CD4-positive, alpha-beta T cell treated with Interleukin-6 for 4 hours (primary cell): ENCODE measurements around the gene SLC45A3.

ENCODE experiments used
- DNase-seq: peaks from one replicate; pipeline ENCODE4 v3.0.0-alpha.2; 2020; ENCODE audit warnings: mixed read lengths

SLC45A3 gene

GRCh38 chr1:205700865-205701401 is 20.6 kb upstream of the SLC45A3 start:
- no peak for DNase-seq

GRCh38 chr1:205699416-205699815 is 19.1 kb upstream of the SLC45A3 start:
- no peak for DNase-seq

DNA sequence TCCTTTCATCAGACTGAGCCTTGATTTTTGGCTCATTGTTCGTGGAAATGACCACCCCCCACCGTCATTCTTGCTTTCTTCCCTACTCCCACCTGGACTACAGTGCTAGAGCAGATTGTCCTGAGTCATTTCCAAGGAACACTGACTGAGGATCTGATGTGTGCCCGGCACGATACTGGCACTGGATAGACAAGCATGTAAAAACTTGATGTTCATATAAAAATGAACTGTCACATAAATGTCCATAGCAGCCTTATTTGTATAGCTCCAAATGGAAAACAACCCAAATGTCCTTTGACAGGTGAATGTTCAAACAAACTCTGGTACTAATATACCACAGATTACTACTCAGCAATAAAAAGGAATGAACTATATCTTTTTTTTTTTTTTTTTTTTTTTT is 18.6 kb upstream of the SLC45A3 start:
- no peak for DNase-seq

GRCh38 chr1:205693421-205693991 is 13.2 kb upstream of the SLC45A3 start:
- no peak for DNase-seq

DNA sequence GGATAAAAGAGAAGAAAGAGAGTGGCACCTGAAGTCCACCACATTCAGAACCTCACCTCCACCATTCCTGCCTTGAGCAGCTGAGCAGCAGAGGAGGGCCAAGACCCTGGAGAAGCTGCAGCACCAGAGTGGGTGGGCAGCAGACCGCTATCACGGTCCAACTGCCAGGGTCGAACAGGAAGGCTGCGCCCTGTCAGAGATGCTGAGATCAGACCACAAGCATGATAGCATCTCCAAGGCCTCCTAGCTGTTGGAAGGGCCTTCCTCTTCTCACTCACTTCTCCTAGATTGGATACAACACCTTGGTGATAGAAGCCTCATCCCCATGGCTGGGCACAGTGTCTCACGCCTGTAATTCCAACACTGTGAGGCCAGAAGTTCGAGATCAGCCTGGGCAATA is 12.1 kb upstream of the SLC45A3 start:
- no peak for DNase-seq

- no peak for DNase-seq
Observed at GRCh38 chr1:205690122-205690756, 9.9 kb upstream of the SLC45A3 start.

- no peak for DNase-seq
Observed at GRCh38 chr1:205689479-205689878, 9.2 kb upstream of the SLC45A3 start.

- no peak for DNase-seq
Observed at GRCh38 chr1:205688171-205689080, 8.1 kb upstream of the SLC45A3 start.

- no peak for DNase-seq
Observed at GRCh38 chr1:205687242-205687641, 6.9 kb upstream of the SLC45A3 start.

GRCh38 chr1:205681364-205681763 is 1.1 kb upstream of the SLC45A3 start:
- no peak for DNase-seq

GRCh38 chr1:205678286-205679111 is 1.8 kb downstream of the SLC45A3 start:
- DNase-seq = no peak

DNA sequence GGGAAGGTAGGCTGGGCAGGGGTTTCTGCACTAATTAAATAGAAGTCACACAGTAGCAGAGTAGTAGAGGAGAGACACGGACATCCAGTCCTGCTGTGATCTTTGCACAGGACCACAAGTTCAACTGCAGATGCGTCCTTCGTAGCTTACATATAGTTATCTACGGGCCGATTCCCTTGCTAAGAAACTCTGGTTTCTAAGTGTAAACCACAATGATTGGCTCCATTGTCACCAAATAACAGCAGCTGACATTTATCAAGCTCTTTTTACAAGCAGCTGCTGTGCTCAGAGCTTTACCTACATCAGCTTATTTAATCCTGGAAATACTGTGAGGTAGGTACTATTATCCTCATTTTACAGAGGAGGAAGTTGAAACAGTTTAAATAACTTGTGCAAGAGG is 3.1 kb downstream of the SLC45A3 start:
- DNase-seq = no peak

DNA sequence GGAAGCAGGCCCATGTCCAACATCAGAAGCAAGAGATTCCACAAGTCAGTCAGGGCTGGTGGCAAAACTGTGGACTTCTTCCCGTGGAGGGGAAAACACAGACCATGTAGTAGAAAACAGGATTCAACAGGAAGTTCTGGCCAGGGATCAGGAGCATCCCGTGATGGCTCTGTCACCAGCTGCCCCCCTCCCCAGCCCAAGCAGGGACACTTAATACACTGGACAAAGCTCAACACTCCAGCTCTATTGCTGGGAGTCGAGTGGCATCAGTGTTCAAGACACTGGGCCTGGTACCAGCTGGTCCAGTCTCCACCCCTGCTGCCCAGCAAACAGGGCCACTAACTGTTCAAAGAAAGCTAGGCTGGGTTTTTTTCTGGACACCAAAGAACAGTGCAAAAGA is 3.7 kb downstream of the SLC45A3 start:
- no peak for DNase-seq

DNA sequence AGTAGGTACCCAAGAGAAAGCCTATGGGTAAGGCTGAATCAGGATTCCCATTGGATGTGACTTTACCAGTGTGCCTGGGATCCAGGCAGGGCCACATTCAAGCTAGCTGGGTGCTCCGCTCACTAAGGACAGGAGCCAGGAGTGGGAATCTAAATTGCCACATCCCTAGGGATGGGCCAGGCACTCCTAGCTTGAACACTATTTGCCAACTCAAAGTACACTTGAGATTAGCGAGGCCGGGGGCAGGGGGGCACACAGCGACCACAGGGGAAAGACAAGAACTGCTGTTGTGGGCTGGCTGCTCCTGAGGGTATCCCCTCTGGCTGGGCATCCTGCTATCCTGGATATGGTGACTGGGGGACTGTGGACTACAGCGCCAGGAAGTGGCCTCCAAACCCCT is 4.3 kb downstream of the SLC45A3 start:
- no peak for DNase-seq

DNA sequence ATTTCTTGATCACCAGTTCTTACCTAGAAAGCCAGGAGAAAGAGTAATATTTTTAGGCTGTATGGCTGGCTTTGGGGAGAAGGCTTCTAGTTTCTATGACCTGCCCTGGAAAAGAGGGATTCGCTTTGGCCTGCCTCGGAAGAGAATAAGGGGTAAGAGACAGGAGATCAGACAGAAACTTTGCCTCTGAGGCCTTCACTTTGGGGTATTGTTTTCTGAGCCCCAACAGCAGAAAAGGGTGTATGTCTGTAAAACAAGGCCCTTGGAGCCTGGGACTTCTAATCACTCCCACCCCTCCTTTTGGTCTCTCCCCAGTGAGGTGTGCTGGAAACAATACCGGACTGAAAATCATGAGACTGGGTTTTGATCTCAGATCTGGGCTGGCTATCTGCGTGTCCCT is 5.1 kb downstream of the SLC45A3 start:
- no peak for DNase-seq

DNA sequence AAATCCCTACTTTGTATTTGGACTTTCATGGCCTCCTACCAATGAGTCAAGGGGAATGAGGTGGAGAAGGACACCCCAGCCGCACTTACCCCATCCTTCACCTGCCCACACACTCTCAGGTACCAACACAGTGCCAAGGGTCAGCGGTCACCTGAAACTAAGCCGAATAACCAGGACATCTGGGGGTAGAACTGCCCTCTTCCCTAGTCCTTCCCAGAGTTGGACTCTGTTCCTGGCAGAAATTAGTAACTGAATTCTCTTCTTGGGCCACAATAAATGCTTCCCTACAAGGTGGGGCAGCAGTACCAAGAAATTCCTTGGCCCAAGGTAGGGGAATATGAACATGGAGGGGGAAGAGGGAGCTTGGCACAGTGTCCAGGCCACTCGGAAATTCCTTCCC is 7.3 kb downstream of the SLC45A3 start:
- no peak for DNase-seq

DNA sequence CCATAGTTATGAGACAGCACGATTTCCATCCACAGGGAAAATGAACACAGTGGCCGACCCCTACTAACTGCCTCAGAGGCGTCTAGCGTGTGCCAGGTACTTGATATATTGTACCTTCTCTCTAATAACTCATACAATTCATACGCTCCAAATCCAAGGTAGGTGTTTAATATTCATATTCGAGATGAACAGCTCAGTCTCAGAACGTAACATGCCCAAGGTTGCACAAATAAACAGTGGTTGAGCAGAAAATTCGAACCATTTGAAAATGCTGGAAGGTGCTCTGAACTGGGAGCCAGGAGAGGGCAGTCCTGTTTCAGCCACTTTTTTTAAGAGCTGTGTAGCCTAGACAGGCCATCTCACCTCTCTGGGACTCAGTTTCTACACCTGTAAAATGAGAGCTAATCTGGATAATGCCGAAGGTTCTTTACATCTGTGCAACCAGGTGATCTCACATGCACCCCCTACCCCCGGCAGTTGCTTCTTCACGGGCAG is 7.9 kb downstream of the SLC45A3 start:
- DNase-seq = no peak

GRCh38 chr1:205670611-205671430 is 9.5 kb downstream of the SLC45A3 start:
- DNase-seq = no peak

DNA sequence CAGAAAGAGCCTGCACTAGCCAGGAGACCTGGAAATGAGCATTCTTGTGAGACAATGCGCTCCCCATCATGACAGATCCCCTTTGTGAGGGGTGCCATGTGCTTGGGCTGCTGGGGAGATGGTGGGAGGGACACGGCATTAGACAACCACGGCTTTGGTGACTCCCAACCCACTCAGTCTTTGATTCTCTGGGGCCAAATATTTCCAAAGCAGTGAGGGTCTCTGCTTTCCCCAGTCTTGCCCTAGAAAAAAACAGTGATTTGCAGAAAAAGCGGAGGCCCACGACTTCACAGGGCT is 10.2 kb downstream of the SLC45A3 start:
- no peak for DNase-seq

- no peak for DNase-seq
Observed at GRCh38 chr1:205669341-205670149, 10.8 kb downstream of the SLC45A3 start.

DNA sequence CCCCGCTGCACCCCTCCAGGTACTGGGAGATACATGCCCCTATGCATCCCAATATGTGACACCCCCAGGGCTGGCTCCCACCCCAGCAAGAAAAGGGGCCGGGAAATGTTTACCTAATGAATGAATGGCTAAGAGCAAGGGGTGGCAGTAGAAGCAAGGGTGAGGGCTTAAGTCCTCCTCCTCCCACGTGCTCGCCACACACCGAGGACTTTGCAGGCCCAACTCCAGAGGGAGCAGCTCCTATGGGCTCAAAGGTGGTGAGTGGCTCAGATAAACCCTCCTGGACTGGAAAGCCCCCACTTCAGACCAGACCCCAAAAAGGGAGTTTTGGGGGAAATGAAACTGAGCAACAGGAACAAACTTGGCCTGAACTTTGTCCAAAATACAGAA is 11.4 kb downstream of the SLC45A3 start:
- no peak for DNase-seq
